OCI-LY7 (cell line): ENCODE measurements around the gene DENND6B. TPM values are rescaled to one million over a fixed set of nuclear protein-coding genes. Genes with fewer than 3 reads are reported as not detected.

ENCODE experiments used
- BruUV-seq: library from RNA; stranded (reverse); fragments of 400-500 nt; replicated peaks from 2 replicates; lab custom pipeline; 2021; lab: Mats Ljungman, UMichigan
- CTCF ChIA-PET: fragments of 300-600 bp; sonication (Branson Sonifier 250); formaldehyde crosslinking; loops from one replicate; lab custom pipeline; 2022; ENCODE audit warnings: antibody characterized with exemption; ENCODE audit not compliant: unreplicated experiment; lab: Charles Lee
- POLR2A ChIA-PET: fragments of 300-600 bp; sonication (Branson Sonifier 250); formaldehyde crosslinking; loops from one replicate; lab custom pipeline; 2022; ENCODE audit warnings: antibody characterized with exemption; lab: Charles Lee
- DNase-seq: peaks from one replicate; pipeline ENCODE4 v3.0.0-alpha.2; 2015; ENCODE audit warnings: low spot score
- H2AFZ ChIP-seq: fragments of 200-600 bp; sonication (generic), shearing (Covaris generic); 2 replicates; pipeline ENCODE4 v1.6.1; 2014; ENCODE audit warnings: mild to moderate bottlenecking, antibody characterized with exemption, low read length, moderate library complexity
- H3K27ac ChIP-seq: fragments of 200-600 bp; sonication (generic); 2 replicates; pipeline ENCODE4 v1.5.1; 2014; ENCODE audit warnings: mixed run types, low read depth, mild to moderate bottlenecking, moderate library complexity, low read length, inconsistent platforms; ENCODE audit not compliant: poor library complexity, severe bottlenecking
- H3K36me3 ChIP-seq: fragments of 200-600 bp; sonication (generic); 2 replicates; pipeline ENCODE4 v1.6.1; 2014; ENCODE audit warnings: mild to moderate bottlenecking, antibody characterized with exemption, low read length, moderate library complexity, mixed read lengths; ENCODE audit not compliant: insufficient read depth
- H3K4me1 ChIP-seq: fragments of 200-600 bp; sonication (generic); 2 replicates; pipeline ENCODE4 v1.5.1; 2014; ENCODE audit warnings: mild to moderate bottlenecking, low read length; ENCODE audit not compliant: insufficient read depth, poor library complexity, severe bottlenecking
- H3K4me2 ChIP-seq: fragments of 200-600 bp; sonication (generic); 2 replicates; pipeline ENCODE4 v1.6.1; 2014; ENCODE audit warnings: mild to moderate bottlenecking, low read length
- H3K4me3 ChIP-seq: fragments of 200-600 bp; sonication (generic); 2 replicates; pipeline ENCODE4 v1.5.1; 2014; ENCODE audit warnings: mild to moderate bottlenecking, low read depth, low read length; ENCODE audit not compliant: poor library complexity, severe bottlenecking
- H3K79me2 ChIP-seq: fragments of 200-600 bp; sonication (generic); 2 replicates; pipeline ENCODE4 v1.6.1; 2016; ENCODE audit warnings: low read depth, mild to moderate bottlenecking, low read length, moderate library complexity, mixed read lengths; ENCODE audit not compliant: insufficient read depth
- H3K9me2 ChIP-seq: fragments of 200-600 bp; sonication (generic); 2 replicates; pipeline ENCODE4 v1.6.1; 2016; ENCODE audit warnings: mild to moderate bottlenecking, low read length, mixed read lengths; ENCODE audit not compliant: insufficient read depth
- H3K9me3 ChIP-seq: fragments of 200-600 bp; sonication (generic); 2 replicates; pipeline ENCODE4 v1.6.1; 2014; ENCODE audit warnings: mild to moderate bottlenecking, mixed run types, low read length, mixed read lengths
- H4K20me1 ChIP-seq: fragments of 200-600 bp; sonication (generic); 2 replicates; pipeline ENCODE4 v1.6.1; 2014; ENCODE audit warnings: mild to moderate bottlenecking, antibody characterized with exemption, low read length, moderate library complexity, mixed read lengths; ENCODE audit not compliant: insufficient read depth
- CTCF ChIP-seq: fragments of 200-600 bp; sonication (generic); conservative IDR thresholded peaks from 2 replicates; pipeline ENCODE4 v1.5.1; 2014; ENCODE audit warnings: mild to moderate bottlenecking, antibody characterized with exemption, low read length, moderate library complexity, mixed read lengths
- EZH2phosphoT487 ChIP-seq: fragments of 200-600 bp; sonication (generic); IDR thresholded peaks from 2 replicates; pipeline ENCODE4 v1.6.1; 2018; ENCODE audit warnings: low read depth, borderline replicate concordance, mild to moderate bottlenecking, mixed run types, antibody characterized with exemption, low read length, moderate library complexity, mixed read lengths
- intact Hi-C: fragments of 100-400 bp; cut with micrococcal nuclease; formaldehyde crosslinking; loops from one replicate; pipeline ENCODE4 v1.10.0; 2022; ENCODE audit not compliant: unreplicated experiment
- total RNA-seq, 2 experiments: library from RNA; depleted of rRNA in 1 of 2; stranded (reverse); fragments of >200 nt in 1 of 2; shearing (Covaris generic) in 1 of 2; gene quantifications; 2 replicates each; pipeline ENCODE4 v1.2.3, GENCODE V29; 2014 to 2022

DENND6B gene
- total RNA-seq, 2 experiments from 2014 or later, result 31.6 to 45.0 TPM

DNA sequence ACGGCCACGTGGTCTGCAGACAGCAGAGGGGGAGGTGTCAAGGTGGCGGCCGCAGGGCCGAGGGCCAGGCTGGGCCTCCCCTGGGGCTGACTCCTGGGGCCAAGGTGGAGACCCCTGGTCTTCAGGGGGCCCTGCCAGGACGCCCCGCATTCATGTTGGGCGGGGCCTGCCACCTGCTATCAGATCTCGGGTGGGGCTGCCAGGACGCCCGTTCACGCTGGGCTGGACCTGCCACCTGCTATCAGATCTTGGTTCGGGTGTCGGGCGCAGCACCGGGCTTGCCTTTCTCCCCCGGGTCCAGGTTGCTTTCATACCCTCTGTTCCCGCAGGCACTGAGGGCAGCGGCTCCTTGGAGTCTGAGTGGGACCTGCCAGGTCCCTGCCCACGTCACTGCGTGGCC is 40.5 kb downstream of the DENND6B start:
- Histone ChIP-seq H3K79me2 (no peaks in the 10 kb centered on the region), H3K4me3 (no peak overlapping the region), H3K4me2 (no peak overlapping the region), H3K9me3 (no peaks in the 10 kb centered on the region), H3K27ac (no peak overlapping the region), H2AFZ (no peak overlapping the region), H4K20me1 (no peaks in the 10 kb centered on the region), H3K36me3 (no peaks in the 10 kb centered on the region), H3K9me2 (no peaks in the 10 kb centered on the region), H3K4me1 (peaks cover under 1% of the 10 kb centered on the region)
- no TSS peak for BruUV-seq
- intact Hi-C loops, result no loop called here
- CTCF ChIA-PET, result no interaction called here
- no peak for DNase-seq
- POLR2A ChIA-PET, result no interaction called here
- TF ChIP-seq EZH2phosphoT487, result no peak
- no peak for TF ChIP-seq CTCF

DNA sequence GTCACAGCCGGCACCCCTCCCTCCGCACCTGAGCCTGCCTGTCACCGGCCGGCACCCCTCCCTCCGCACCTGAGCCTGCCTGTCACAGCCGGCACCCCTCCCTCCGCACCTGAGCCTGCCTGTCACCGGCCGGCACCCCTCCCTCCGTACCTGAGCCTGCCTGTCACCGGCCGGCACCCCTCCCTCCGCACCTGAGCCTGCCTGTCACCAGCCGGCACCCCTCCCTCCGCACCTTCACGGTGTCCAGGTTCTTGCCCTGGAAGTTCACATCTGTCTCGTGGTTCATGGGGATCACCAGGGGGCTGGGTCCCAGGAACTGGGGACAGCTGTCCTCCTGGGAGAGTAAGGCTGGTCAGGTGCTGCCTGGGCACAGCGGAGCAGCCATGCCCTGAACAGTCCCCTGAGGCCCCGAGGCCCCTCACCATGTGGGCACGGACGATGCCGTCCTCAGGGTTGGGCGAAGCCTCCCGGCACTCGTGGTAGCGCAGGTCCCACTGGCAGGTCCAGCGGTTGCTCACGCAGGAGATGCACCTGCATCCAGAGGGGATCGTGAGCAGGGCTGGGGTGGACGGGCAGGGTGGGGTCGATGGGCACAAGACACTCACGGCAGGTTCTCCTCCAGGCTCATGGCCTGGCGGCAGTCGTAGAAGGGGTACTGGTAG is 41.1 kb downstream of the DENND6B start:
- no TSS peak for BruUV-seq
- H3K9me2 ChIP-seq, result no peaks in the 10 kb centered on the region
- TF ChIP-seq EZH2phosphoT487, result no peak
- no peak for TF ChIP-seq CTCF
- no peak overlapping the region for H3K4me2 ChIP-seq
- no peak for DNase-seq
- H3K79me2 ChIP-seq, result no peaks in the 10 kb centered on the region
- intact Hi-C loops, result no loop called here
- H4K20me1 ChIP-seq, result no peaks in the 10 kb centered on the region
- no peaks in the 10 kb centered on the region for H3K4me1 ChIP-seq
- no peak overlapping the region for H2AFZ ChIP-seq
- H3K36me3 ChIP-seq, result no peaks in the 10 kb centered on the region
- H3K27ac ChIP-seq, result no peak overlapping the region
- ChIA-PET CTCF (no interaction called here), POLR2A (no interaction called here)
- H3K4me3 ChIP-seq, result no peak overlapping the region
- H3K9me3 ChIP-seq, result no peaks in the 10 kb centered on the region

DNA sequence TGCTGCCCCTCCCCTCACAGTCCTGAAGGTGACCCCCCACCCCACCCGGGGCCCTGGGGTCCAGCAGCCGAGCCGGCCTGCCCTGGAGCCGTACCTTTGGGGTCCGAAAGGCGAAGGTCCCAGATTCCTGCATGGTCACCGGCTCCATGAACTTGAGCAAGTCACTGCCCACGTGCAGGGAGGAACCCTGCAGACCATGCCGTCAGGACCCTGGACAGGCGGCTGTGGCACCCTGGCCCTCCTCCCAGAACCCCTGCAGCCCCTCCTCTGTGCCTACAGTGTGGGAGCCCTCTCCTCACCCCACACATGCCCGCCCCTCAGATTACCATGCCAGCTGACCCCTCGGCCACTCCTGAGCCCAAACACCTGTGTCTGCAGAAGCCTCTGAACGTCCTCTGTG is 42.3 kb downstream of the DENND6B start:
- ChIA-PET CTCF (no interaction called here), POLR2A (interaction anchor here (0.6 kb wide), 1 partner anchor 8 kb away, joined by 3 read pairs; no protein-coding TSS in a partner anchor)
- no TSS peak for BruUV-seq
- no peak for DNase-seq
- Histone ChIP-seq H3K36me3 (no peaks in the 10 kb centered on the region), H2AFZ (no peak overlapping the region), H3K9me3 (no peaks in the 10 kb centered on the region), H3K27ac (no peak overlapping the region), H3K4me1 (no peaks in the 10 kb centered on the region), H4K20me1 (no peaks in the 10 kb centered on the region), H3K4me3 (no peak overlapping the region), H3K4me2 (no peak overlapping the region), H3K79me2 (no peaks in the 10 kb centered on the region), H3K9me2 (no peaks in the 10 kb centered on the region)
- TF ChIP-seq CTCF, result no peak
- TF ChIP-seq EZH2phosphoT487, result no peak
- intact Hi-C loops, result no loop called here
